HCT116 (cell line): Measurements from ENCODE around the gene NEXMIF. TPM values are rescaled to one million over a fixed set of nuclear protein-coding genes. Genes with fewer than 3 reads are reported as not detected.

Experiments
- ATAC-seq: fragments of 200-7000 bp; cut with Tn5 transposase; 2 replicates; pipeline ENCODE4 v1.9.1; 2020; ENCODE audit warnings: mild to moderate bottlenecking, moderate library complexity
- BruUV-seq: library from RNA; stranded (reverse); fragments of 400-500 nt; replicated peaks from 2 replicates; lab custom pipeline; 2021; lab: Mats Ljungman, UMichigan
- CTCF ChIA-PET: fragments of 300-600 bp; sonication (Branson Sonifier 250); formaldehyde crosslinking; loops from one replicate; lab custom pipeline; 2021; ENCODE audit warnings: antibody characterized with exemption; lab: Charles Lee
- POLR2A ChIA-PET: fragments of 300-600, 350-600 bp; sonication (Branson Sonifier 250); formaldehyde crosslinking; loops from one replicate; lab custom pipeline; 2021; ENCODE audit warnings: antibody characterized with exemption; lab: Charles Lee
- RAD21 ChIA-PET, 2 experiments: fragments of 300-600 bp; sonication (Branson Sonifier 250); formaldehyde crosslinking; loops; one replicate each; lab custom pipeline; 2023; ENCODE audit warnings: low total read pairs in 2 of 2; ENCODE audit not compliant: uncharacterized antibody in 2 of 2, unreplicated experiment in 2 of 2, low non-redundant PET in 1 of 2; lab: Charles Lee
- DNase-seq: peaks from one replicate; pipeline ENCODE4 v3.0.0-alpha.2; 2010; ENCODE audit warnings: low read depth, low spot score
- H2AFZ ChIP-seq: fragments of 200-600 bp; shearing (Covaris generic), sonication (generic); 2 replicates; pipeline ENCODE4 v1.6.1; 2017; ENCODE audit warnings: low read depth, mixed run types, mixed read lengths, antibody characterized with exemption, low read length; ENCODE audit not compliant: poor library complexity, severe bottlenecking
- H3K27ac ChIP-seq: 2 replicates; pipeline ENCODE4 v1.5.1; 2012; ENCODE audit warnings: low read depth, low read length
- H3K27me3 ChIP-seq: fragments of 200-600 bp; sonication (generic); 2 replicates; pipeline ENCODE4 v1.6.1; 2016; ENCODE audit warnings: mixed run types, low read length, mixed read lengths; ENCODE audit not compliant: insufficient read depth
- H3K36me3 ChIP-seq, 2 experiments: fragments of 200-500 bp in 1 of 2; fragments of 200-600 bp in 1 of 2; sonication (Bioruptor generic) in 1 of 2; sonication (generic) in 1 of 2; 2 replicates each; pipeline versions ENCODE4 v1.5.1 to v1.6.1; 2014 to 2016; ENCODE audit warnings: low read length in 2 of 2, inconsistent platforms in 1 of 2, mixed read lengths in 1 of 2, mixed run types in 1 of 2; ENCODE audit not compliant: insufficient read depth in 2 of 2, control insufficient read depth in 1 of 2
- H3K4me1 ChIP-seq, 2 experiments: fragments of 200-600 bp in 1 of 2; sonication (generic) in 1 of 2; 2 replicates each; pipeline versions ENCODE4 v1.5.1 to v1.6.1; 2012 to 2017; ENCODE audit warnings: low read length in 2 of 2, inconsistent platforms in 1 of 2, mild to moderate bottlenecking in 1 of 2, mixed read lengths in 1 of 2, mixed run types in 1 of 2, moderate library complexity in 1 of 2; ENCODE audit not compliant: insufficient read depth in 2 of 2, control insufficient read depth in 1 of 2
- H3K4me2 ChIP-seq: fragments of 200-600 bp; sonication (generic); 2 replicates; pipeline ENCODE4 v1.6.1; 2017; ENCODE audit warnings: mixed run types, low read length, mixed read lengths
- H3K4me3 ChIP-seq, 2 experiments: fragments of 200-600 bp in 1 of 2; sonication (generic) in 1 of 2; replicated peaks in 1 of 2; 2 replicates each; pipeline ENCODE4 v1.5.1; 2011 to 2016; ENCODE audit warnings: low read length in 2 of 2, control low read depth in 1 of 2, low read depth in 1 of 2, mild to moderate bottlenecking in 1 of 2, mixed read lengths in 1 of 2, mixed run types in 1 of 2
- H3K79me2 ChIP-seq: fragments of 200-600 bp; sonication (generic); 2 replicates; pipeline ENCODE4 v1.6.1; 2017; ENCODE audit warnings: mild to moderate bottlenecking, mixed run types, low read length, moderate library complexity, mixed read lengths; ENCODE audit not compliant: insufficient read depth
- H3K9ac ChIP-seq: fragments of 200-600 bp; sonication (generic); 2 replicates; pipeline ENCODE4 v1.6.1; 2016; ENCODE audit warnings: low read length, mixed read lengths
- H3K9me2 ChIP-seq: fragments of 200-600 bp; sonication (generic), shearing (Covaris generic); 2 replicates; pipeline ENCODE4 v1.6.1; 2017; ENCODE audit warnings: mixed run types, mild to moderate bottlenecking, moderate library complexity; ENCODE audit not compliant: insufficient read depth
- H3K9me3 ChIP-seq, 2 experiments: fragments of 200-500 bp in 1 of 2; fragments of 200-600 bp in 1 of 2; sonication (Bioruptor generic) in 1 of 2; sonication (generic) in 1 of 2; 2 replicates each; pipeline ENCODE4 v1.6.1; 2014 to 2017; ENCODE audit warnings: low read length in 2 of 2, mixed read lengths in 2 of 2, inconsistent platforms in 1 of 2, low read depth in 1 of 2, mild to moderate bottlenecking in 1 of 2, mixed run types in 1 of 2, moderate library complexity in 1 of 2; ENCODE audit not compliant: control insufficient read depth in 1 of 2, insufficient read depth in 1 of 2
- H4K20me1 ChIP-seq: fragments of 200-600 bp; sonication (generic), shearing (Covaris generic); 2 replicates; pipeline ENCODE4 v1.6.1; 2017; ENCODE audit warnings: mixed run types, mild to moderate bottlenecking, moderate library complexity; ENCODE audit not compliant: insufficient read depth
- ATF3 ChIP-seq: IDR thresholded peaks from 2 replicates; pipeline ENCODE4 v1.6.1; 2012
- CBX3 ChIP-seq: IDR thresholded peaks from 2 replicates; pipeline ENCODE4 v1.6.1; 2012; ENCODE audit warnings: low read depth
- CTCF ChIP-seq, 3 experiments: fragments of 200-600 bp in 1 of 3; sonication (generic) in 1 of 3; IDR thresholded peaks in 2 of 3; conservative IDR thresholded peaks in 1 of 3; 2 replicates each; pipeline ENCODE4 v1.5.1; 2012 to 2017; ENCODE audit warnings: low read depth in 2 of 3, low read length in 2 of 3, antibody characterized with exemption in 1 of 3, borderline replicate concordance in 1 of 3, control low read depth in 1 of 3, mild to moderate bottlenecking in 1 of 3, mixed read lengths in 1 of 3, mixed run types in 1 of 3, moderate library complexity in 1 of 3; ENCODE audit not compliant: insufficient read depth in 1 of 3
- ELF1 ChIP-seq: IDR thresholded peaks from 2 replicates; pipeline ENCODE4 v1.6.1; 2012; ENCODE audit warnings: low read depth, borderline replicate concordance
- EZH2 ChIP-seq: fragments of 200-600 bp; sonication (generic); IDR thresholded peaks from 2 replicates; pipeline ENCODE4 v1.6.1; 2017; ENCODE audit warnings: antibody characterized with exemption, mixed run types
- EZH2phosphoT487 ChIP-seq: fragments of 200-600 bp; IDR thresholded peaks from 2 replicates; pipeline ENCODE4 v1.6.1; 2018; ENCODE audit warnings: antibody characterized with exemption, borderline replicate concordance
- FOSL1 ChIP-seq: IDR thresholded peaks from 2 replicates; pipeline ENCODE4 v1.6.1; 2012; ENCODE audit warnings: low read depth
- JUND ChIP-seq: IDR thresholded peaks from 2 replicates; pipeline ENCODE4 v1.6.1; 2012
- MAX ChIP-seq: IDR thresholded peaks from 2 replicates; pipeline ENCODE4 v1.6.1; 2012
- POLR2A ChIP-seq: IDR thresholded peaks from 2 replicates; pipeline ENCODE4 v1.7.0; 2011; ENCODE audit warnings: borderline replicate concordance; ENCODE audit not compliant: insufficient read depth, insufficient read length; ENCODE audit errors: extremely low read depth
- POLR2AphosphoS5 ChIP-seq: IDR thresholded peaks from 2 replicates; pipeline ENCODE4 v1.6.1; 2011; ENCODE audit warnings: mild to moderate bottlenecking, low read depth, low read length, moderate library complexity
- RAD21 ChIP-seq: IDR thresholded peaks from 2 replicates; pipeline ENCODE4 v1.6.1; 2012; ENCODE audit warnings: low read depth, mild to moderate bottlenecking
- REST ChIP-seq: IDR thresholded peaks from 2 replicates; pipeline ENCODE4 v1.6.1; 2012; ENCODE audit warnings: low read depth
- SP1 ChIP-seq: IDR thresholded peaks from 2 replicates; pipeline ENCODE4 v1.6.1; 2012; ENCODE audit warnings: low read depth
- SRF ChIP-seq: IDR thresholded peaks from 2 replicates; pipeline ENCODE4 v1.6.1; 2012; ENCODE audit warnings: low read depth
- TCF7L2 ChIP-seq: IDR thresholded peaks from 2 replicates; pipeline ENCODE4 v1.7.0; 2011; ENCODE audit warnings: borderline replicate concordance, inconsistent platforms; ENCODE audit not compliant: insufficient read depth, insufficient read length; ENCODE audit errors: extremely low read depth
- YY1 ChIP-seq: IDR thresholded peaks from 2 replicates; pipeline ENCODE4 v1.6.1; 2011; ENCODE audit warnings: low read length, low read depth, moderate library complexity, mild to moderate bottlenecking; ENCODE audit not compliant: insufficient replicate concordance; ENCODE audit errors: extremely low read depth
- ZBTB33 ChIP-seq: IDR thresholded peaks from 2 replicates; pipeline ENCODE4 v1.6.1; 2011; ENCODE audit warnings: mild to moderate bottlenecking, low read length, moderate library complexity; ENCODE audit not compliant: insufficient replicate concordance; ENCODE audit errors: extremely low read depth
- ZFX ChIP-seq: fragments of 450-650 bp; IDR thresholded peaks from 2 replicates; pipeline ENCODE4 v1.6.1; 2017
- intact Hi-C: fragments of 100-400 bp; cut with micrococcal nuclease; formaldehyde crosslinking; loops from 2 replicates; pipeline ENCODE4 v1.10.0; 2022
- total RNA-seq: library from RNA; stranded (reverse); gene quantifications from one replicate; pipeline ENCODE4 v1.2.1, GENCODE V29; 2021; ENCODE audit not compliant: unreplicated experiment

The NEXMIF gene
- total RNA-seq, 1 experiment from 2014 or later = not detected

GRCh38 chrX:74814681-74815080 is 110.6 kb downstream of the NEXMIF start:
- TF ChIP-seq TCF7L2 (no peak), MAX (no peak), REST (no peak), EZH2 (no peak), RAD21 (no peak), JUND (no peak), POLR2A (no peak), ATF3 (no peak), SRF (no peak), CBX3 (no peak), SP1 (no peak), FOSL1 (no peak), YY1 (no peak), POLR2AphosphoS5 (no peak), ZBTB33 (no peak), ELF1 (no peak), CTCF (IDR thresholded peaks at IDR 0.05 in 2 of 3, conservative IDR thresholded peaks at IDR 0.05 in 1 of 3; ENCODE audit: borderline replicate concordance in 1 of 3, insufficient read depth in 1 of 3, low read depth in 2 of 3, low read length in 2 of 3) (no peak), ZFX (no peak), EZH2phosphoT487 (no peak)
- Histone ChIP-seq H3K9me3 (no peaks in the 10 kb centered on the region), H4K20me1 (no peaks in the 10 kb centered on the region), H3K4me1 (no peaks in the 10 kb centered on the region), H3K4me3 (no peak overlapping the region), H3K36me3 (no peaks in the 10 kb centered on the region), H3K79me2 (no peaks in the 10 kb centered on the region), H2AFZ (no peak overlapping the region), H3K4me2 (no peak overlapping the region), H3K27ac (no peak overlapping the region), H3K27me3 (no peaks in the 10 kb centered on the region), H3K9ac (no peak overlapping the region), H3K9me2 (no peaks in the 10 kb centered on the region)
- RAD21 ChIA-PET = no interaction called here
- CTCF ChIA-PET = no interaction called here
- intact Hi-C loops = no loop called here
- DNase-seq = no peak
- ATAC-seq = no peak
- POLR2A ChIA-PET = no interaction called here
- no TSS peak for BruUV-seq
